Measurements from ENCODE around the gene ITGAE. TPM values are rescaled to one million over a fixed set of nuclear protein-coding genes. Genes with fewer than 3 reads are reported as not detected.

The ITGAE gene
- total and polyA plus RNA-seq, 10 of the 15 experiments (the other 5 are each of a cell fraction or from before 2014, with no cell fraction given) = 13.1 to 161 (median 34.8) TPM

GRCh38 chr17:3796822-3797170 is 4.2 kb downstream of the ITGAE start (continued):
- TF ChIP-seq RAD51 (IDR thresholded peaks at IDR 0.05) = no peak
- no peak for TF ChIP-seq IKZF2 (IDR thresholded peaks at IDR 0.05)
- no peak for TF ChIP-seq ATF7 (IDR thresholded peaks at IDR 0.05; ENCODE audit: low read depth)
- no peak for TF ChIP-seq ZNF592 (IDR thresholded peaks at IDR 0.05)
- no peak for TF ChIP-seq MYC (IDR thresholded peaks at IDR 0.05; ENCODE audit: insufficient read depth, insufficient read length, insufficient replicate concordance, low read length, severe bottlenecking)
- no peak for TF ChIP-seq IRF3 (IDR thresholded peaks at IDR 0.05)
- TF ChIP-seq HDAC2 (IDR thresholded peaks at IDR 0.05) = no peak
- no peak for TF ChIP-seq CREB1 (IDR thresholded peaks at IDR 0.05; ENCODE audit: low read depth)

Measured in GM12878 (cell line).